Pericardium fibroblast (primary cell): ENCODE measurements around the gene TSR3. TPM values are rescaled to one million over a fixed set of nuclear protein-coding genes. Genes with fewer than 3 reads are reported as not detected.

Experiments
- total RNA-seq: library from RNA; depleted of rRNA; stranded (reverse); fragments of >200 nt; gene quantifications from 2 replicates; pipeline ENCODE4 v1.2.3, GENCODE V29; 2015

The TSR3 gene
- 77.6 and 105 TPM in 2 replicates for total RNA-seq

DNA sequence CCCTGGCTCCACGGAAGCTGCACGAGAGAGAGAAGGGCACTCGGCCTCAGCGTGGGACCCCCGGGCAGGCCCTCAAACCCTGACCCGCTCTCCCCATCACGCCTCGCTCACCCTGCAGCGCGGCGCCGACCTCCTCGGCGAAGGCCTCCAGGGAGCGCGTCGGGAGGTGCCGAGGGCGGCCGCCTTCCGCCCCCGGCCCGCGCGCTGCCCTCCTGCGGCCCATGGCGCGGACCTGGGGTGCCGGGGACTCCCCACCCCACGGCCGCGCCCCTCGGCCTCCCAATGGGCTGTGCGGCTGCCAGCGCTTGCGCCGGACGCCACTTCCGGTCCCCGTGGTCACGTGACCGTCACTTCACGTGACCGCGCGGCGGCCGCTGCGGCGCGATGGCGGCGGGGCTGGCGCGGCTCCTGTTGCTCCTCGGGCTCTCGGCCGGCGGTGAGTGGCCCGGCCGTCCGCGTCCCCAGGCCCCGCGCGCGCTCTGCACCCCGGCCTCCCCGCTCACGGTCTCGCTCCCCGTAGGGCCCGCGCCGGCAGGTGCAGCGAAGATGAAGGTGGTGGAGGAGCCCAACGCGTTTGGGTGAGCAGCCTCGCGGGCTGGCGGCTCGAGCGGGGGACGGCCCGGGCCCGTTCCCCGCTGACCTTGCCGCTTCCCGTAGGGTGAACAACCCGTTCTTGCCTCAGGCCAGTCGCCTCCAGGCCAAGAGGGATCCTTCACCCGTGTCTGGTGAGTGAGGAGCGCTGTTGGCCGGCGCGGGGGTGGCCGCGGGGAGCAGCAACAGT, at the start of gene TSR3, which contains the start of gene GNPTG:
Gene TSR3, minus strand, starts transcription at position 297 of the 781 bp plus-strand sequence. Its CDS starts 74 bp downstream, at position 223.
Gene GNPTG, plus strand, starts transcription at position 350 of the 781 bp plus-strand sequence. Its CDS starts 35 bp downstream, at position 385.

DNA sequence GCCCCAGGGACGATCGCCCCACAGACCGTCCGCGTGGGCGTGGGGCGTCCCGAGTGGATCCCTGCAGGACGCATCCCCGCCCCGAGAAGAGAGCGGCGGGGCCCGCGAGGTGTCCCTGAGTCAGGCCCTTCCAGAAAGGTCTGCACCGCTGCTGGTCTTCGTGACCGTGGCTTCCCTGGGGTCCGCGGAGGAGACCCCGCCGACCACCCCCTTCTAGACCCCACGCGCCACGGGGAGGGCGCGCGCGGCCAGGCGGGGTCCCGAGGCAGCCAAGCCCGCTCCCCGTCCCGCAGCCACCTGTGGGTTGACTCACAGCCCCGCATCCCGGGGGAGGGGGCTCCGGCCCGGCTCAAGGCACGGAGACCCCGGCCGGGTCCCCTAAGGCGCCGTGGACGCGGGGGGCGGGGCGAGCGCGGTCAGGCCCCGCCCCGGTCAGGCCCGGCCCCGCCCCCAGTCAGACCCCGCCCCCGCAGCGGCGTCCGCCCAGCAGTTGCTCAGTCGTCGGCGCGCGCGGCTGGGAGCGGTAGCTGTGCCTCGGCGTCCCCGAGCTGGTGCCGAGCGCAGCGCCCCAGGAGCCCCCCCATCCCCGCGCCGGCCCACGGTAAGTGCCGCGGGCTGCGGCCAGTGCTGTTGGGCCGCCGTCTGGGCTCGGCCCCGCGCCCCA, 18.4 kb downstream of the TSR3 start, which contains the start of gene BAIAP3:
Gene BAIAP3, plus strand, starts transcription at position 497 of the 664 bp plus-strand sequence. CDS start 4,905 bp downstream, outside the sequence.

DNA sequence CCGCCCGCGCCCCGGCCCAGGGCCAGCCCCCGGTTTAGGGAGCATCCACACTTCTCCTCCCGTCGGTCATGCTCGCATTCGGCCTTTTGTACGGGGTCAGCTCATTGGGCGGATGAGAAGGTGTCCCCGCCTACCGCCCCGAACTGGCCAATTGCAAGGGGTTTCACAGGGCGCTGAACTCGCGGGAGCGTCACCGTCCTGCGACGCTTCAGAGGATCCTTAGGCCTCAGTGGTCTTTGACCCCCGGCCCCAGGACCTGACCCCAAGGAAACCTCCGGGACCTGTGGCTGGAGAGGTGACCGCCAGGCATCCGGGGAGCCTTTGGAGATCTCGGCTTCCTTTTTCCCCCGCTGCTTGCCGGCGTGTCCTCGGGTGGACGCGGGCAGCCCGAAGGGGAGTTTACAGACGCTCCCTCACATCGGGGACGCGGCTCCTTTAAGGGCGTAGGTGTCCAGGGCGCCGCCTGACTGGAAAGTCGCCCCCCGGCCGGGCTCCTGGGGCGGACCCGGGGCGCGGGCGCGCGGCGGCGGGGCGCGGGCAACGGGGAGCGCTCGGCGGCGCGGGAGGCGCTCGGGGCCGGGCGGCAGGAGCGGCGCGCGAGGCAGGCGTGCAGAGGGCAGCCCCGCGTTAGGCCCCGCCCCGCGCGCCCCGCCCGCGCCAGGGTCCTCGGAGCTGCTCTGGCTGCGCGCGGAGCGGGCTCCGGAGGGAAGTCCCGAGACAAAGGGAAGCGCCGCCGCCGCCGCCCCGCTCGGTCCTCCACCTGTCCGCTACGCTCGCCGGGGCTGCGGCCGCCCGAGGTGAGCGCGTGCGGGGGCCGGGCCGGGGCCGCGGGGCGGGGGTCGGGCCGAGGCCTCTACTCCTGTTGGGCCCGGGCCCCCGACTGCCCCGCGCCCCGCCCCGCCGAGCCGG, 42.4 kb downstream of the TSR3 start, which contains the start of gene UBE2I:
Gene UBE2I, plus strand, starts transcription at position 660 of the 909 bp plus-strand sequence. CDS start 4,395 bp downstream, outside the sequence.

Other genes starting within 250 kb of the TSR3 start
- 2.6 and 2.8 TPM in 2 replicates for gene CACNA1H, start 198.8 kb downstream of the TSR3 start, total RNA-seq
- gene TPSG1, start 126.6 kb downstream of the TSR3 start, total RNA-seq = not detected in 2 replicates
- not detected in 2 replicates for gene TPSB2, start 121.7 kb downstream of the TSR3 start, total RNA-seq
- gene TPSAB1, start 111.2 kb downstream of the TSR3 start, total RNA-seq = not detected in 2 replicates
- not detected in 2 replicates for gene TPSD1, start 95.8 kb downstream of the TSR3 start, total RNA-seq
- 34.5 and 67.3 TPM in 2 replicates for gene UBE2I, start 42.2 kb downstream of the TSR3 start, total RNA-seq
- 0.09 and 0.12 TPM in 2 replicates for gene BAIAP3, start 18.2 kb downstream of the TSR3 start, total RNA-seq
- gene GNPTG, start 53 bp upstream of the TSR3 start, total RNA-seq = 43.7 and 70.5 TPM in 2 replicates
- 8.8 and 14.0 TPM in 2 replicates for gene UNKL, start 62.8 kb upstream of the TSR3 start, total RNA-seq
- 12.9 and 22.3 TPM in 2 replicates for gene UQCC4, start 68.9 kb upstream of the TSR3 start, total RNA-seq
- not detected in 2 replicates for gene PERCC1, start 79.2 kb upstream of the TSR3 start, total RNA-seq
- 0.26 and 0.58 TPM in 2 replicates for gene CCDC154, start 92.7 kb upstream of the TSR3 start, total RNA-seq
- 64.2 and 80.8 TPM in 2 replicates for gene CLCN7, start 123.2 kb upstream of the TSR3 start, total RNA-seq
- gene PTX4, start 137.1 kb upstream of the TSR3 start, total RNA-seq = 1.9 TPM in 1 of 2 replicates, not detected in the other
- gene TELO2, start 141.5 kb upstream of the TSR3 start, total RNA-seq = 14.7 and 19.1 TPM in 2 replicates
- 18.1 and 32.6 TPM in 2 replicates for gene TMEM204, start 181.8 kb upstream of the TSR3 start, total RNA-seq